ENCODE data around the gene TMEM123.

Gene TMEM123

DNA sequence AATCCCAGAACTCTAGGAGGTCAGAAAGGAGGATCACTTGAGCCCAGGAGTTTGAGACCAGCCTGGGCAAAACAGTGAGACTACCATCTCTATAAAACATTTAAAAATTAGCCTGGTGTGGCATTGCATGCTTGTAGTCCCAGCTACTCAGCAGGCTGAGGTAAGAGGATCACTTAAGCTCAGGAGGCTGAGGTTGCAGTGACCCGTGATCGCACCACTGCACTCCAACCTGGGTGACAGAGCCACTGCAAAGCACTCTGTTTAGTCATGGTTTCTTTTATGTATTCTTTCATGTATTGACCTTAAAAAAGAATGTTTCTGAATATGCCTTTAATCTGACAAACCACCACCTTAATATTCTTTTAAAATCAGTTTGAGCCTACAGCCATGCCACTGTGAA is 53.4 kb downstream of the TMEM123 start:
- ATAC-seq, result no peak
- TF ChIP-seq ZFP3 (CRISPR knock-in tag; IDR thresholded peaks at IDR 0.05) (no peak), ZNF565 (CRISPR knock-in tag; conservative IDR thresholded peaks at IDR 0.05; ENCODE audit: low read depth) (no peak), RARB (CRISPR knock-in tag; IDR thresholded peaks at IDR 0.05) (no peak), OSR1 (CRISPR knock-in tag; IDR thresholded peaks at IDR 0.05) (no peak), TOX (CRISPR knock-in tag; IDR thresholded peaks at IDR 0.05; ENCODE audit: borderline replicate concordance) (no peak), PPARA (CRISPR knock-in tag; IDR thresholded peaks at IDR 0.05; ENCODE audit: borderline replicate concordance) (no peak)
- TF ChIP-seq, protein P1, sequence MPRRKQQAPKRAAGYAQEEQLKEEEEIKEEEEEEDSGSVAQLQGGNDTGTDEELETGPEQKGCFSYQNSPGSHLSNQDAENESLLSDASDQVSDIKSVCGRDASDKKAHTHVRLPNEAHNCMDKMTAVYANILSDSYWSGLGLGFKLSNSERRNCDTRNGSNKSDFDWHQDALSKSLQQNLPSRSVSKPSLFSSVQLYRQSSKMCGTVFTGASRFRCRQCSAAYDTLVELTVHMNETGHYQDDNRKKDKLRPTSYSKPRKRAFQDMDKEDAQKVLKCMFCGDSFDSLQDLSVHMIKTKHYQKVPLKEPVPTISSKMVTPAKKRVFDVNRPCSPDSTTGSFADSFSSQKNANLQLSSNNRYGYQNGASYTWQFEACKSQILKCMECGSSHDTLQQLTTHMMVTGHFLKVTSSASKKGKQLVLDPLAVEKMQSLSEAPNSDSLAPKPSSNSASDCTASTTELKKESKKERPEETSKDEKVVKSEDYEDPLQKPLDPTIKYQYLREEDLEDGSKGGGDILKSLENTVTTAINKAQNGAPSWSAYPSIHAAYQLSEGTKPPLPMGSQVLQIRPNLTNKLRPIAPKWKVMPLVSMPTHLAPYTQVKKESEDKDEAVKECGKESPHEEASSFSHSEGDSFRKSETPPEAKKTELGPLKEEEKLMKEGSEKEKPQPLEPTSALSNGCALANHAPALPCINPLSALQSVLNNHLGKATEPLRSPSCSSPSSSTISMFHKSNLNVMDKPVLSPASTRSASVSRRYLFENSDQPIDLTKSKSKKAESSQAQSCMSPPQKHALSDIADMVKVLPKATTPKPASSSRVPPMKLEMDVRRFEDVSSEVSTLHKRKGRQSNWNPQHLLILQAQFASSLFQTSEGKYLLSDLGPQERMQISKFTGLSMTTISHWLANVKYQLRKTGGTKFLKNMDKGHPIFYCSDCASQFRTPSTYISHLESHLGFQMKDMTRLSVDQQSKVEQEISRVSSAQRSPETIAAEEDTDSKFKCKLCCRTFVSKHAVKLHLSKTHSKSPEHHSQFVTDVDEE (CRISPR knock-in tag; IDR thresholded peaks at IDR 0.05), result no peak

DNA sequence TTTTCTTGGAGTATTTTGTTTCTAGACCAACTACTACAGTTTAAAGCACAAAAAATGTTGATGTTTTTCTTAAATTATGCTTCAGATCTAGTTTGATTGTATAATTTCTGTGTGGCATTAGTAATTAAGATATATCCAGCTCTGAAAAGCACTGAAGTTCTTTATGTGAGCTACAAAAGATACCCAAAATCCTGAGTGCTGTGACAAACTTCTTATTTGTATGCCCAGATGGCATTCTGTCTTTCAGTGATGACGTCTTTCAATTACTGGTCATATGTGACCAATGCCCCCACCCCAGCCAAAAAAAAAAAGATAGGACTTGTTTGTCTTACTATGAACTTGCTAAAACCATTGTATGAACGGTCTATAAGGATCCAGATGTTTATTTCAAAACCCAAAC is 54.3 kb downstream of the TMEM123 start:
- TF ChIP-seq ZC3H10 (CRISPR knock-in tag; IDR thresholded peaks at IDR 0.05) (no peak), ISL1 (CRISPR knock-in tag; IDR thresholded peaks at IDR 0.05) (no peak), CSDC2 (CRISPR knock-in tag; IDR thresholded peaks at IDR 0.05) (no peak)
- ATAC-seq, result no peak

DNA sequence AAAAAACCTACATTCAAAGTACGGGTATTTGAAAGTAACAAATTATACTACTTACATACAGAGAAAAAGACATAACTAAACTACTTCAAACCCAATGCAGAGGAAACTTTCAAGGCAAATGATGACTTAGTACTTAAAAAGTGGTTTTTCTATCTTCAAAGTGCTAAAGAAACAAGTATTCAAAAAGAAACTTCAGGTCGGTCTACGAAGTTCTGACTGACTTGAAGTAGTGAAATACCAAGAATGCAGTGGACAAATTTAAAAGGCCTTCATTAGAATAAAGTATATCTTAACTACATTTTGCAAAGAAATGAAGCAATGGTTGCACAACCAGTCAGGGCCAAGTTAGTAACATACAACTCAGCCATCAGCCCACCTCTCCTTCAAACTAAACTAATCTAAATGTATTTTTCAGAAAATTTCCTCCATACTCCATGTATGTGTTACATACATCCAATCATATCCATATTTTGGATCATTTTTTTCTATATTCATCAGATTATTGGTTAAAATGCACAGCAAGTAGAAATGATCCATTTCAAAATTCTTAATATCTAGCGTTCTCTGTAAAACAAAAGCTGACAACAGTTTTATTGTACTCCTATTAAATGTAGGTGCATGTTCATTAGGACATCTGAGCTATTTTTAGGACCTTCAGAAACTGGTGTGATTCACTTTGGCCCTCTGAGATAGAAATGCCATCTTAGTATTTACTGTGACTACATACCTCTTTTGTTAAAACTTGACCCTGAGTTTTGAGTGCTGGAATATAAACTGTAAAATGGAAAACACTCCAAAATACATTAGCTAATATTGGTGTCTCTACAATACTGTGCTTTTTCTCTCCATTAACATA is 55.6 kb downstream of the TMEM123 start:
- ATAC-seq, result no peak
- TF ChIP-seq TCF4 (CRISPR knock-in tag; IDR thresholded peaks at IDR 0.05; ENCODE audit: borderline replicate concordance) (no peak), GLIS3 (CRISPR knock-in tag; IDR thresholded peaks at IDR 0.05) (no peak), ZNF8 (CRISPR knock-in tag; IDR thresholded peaks at IDR 0.05) (no peak)
- TF ChIP-seq, protein P1 (CRISPR knock-in tag; IDR thresholded peaks at IDR 0.05), result no peak
- TF ChIP-seq, protein P2, sequence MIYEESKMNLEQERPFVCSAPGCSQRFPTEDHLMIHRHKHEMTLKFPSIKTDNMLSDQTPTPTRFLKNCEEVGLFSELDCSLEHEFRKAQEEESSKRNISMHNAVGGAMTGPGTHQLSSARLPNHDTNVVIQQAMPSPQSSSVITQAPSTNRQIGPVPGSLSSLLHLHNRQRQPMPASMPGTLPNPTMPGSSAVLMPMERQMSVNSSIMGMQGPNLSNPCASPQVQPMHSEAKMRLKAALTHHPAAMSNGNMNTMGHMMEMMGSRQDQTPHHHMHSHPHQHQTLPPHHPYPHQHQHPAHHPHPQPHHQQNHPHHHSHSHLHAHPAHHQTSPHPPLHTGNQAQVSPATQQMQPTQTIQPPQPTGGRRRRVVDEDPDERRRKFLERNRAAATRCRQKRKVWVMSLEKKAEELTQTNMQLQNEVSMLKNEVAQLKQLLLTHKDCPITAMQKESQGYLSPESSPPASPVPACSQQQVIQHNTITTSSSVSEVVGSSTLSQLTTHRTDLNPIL (CRISPR knock-in tag; IDR thresholded peaks at IDR 0.05; ENCODE audit: low read depth), result no peak

DNA sequence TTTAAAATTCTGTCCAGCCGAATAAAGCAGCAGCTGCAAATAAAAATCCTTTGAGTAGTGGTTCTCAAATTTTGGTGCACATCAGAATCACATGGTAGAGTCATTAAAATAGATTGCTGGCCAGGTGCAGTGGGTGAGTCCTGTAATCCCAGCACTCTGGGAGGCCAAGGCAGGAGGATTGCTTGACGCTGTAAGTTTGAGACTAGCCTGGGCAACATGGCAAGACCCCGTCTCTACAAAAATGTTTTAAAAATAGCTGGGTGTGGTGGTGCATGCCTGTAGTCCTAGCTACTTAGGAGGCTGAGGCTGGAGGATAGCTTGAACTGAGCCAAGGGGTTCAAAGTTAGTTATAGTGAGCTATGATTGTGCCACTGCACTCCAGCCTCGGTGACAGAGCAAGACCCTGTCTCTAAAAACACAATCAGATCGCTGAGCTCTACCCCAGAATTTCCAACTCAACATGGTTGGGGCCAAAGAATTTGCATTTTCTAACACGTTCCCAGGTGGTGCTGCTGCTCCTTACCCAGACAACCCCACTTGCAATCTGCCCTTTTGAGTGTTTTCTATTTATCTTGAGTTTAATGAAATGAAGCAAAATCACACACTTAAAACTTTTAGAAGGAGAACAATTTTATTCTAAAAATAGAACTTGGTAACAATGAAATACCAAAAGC is 56.7 kb downstream of the TMEM123 start:
- TF ChIP-seq, protein P3, sequence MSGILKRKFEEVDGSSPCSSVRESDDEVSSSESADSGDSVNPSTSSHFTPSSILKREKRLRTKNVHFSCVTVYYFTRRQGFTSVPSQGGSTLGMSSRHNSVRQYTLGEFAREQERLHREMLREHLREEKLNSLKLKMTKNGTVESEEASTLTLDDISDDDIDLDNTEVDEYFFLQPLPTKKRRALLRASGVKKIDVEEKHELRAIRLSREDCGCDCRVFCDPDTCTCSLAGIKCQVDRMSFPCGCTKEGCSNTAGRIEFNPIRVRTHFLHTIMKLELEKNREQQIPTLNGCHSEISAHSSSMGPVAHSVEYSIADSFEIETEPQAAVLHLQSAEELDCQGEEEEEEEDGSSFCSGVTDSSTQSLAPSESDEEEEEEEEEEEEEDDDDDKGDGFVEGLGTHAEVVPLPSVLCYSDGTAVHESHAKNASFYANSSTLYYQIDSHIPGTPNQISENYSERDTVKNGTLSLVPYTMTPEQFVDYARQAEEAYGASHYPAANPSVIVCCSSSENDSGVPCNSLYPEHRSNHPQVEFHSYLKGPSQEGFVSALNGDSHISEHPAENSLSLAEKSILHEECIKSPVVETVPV (CRISPR knock-in tag; IDR thresholded peaks at IDR 0.05), result no peak
- ATAC-seq, result no peak

DNA sequence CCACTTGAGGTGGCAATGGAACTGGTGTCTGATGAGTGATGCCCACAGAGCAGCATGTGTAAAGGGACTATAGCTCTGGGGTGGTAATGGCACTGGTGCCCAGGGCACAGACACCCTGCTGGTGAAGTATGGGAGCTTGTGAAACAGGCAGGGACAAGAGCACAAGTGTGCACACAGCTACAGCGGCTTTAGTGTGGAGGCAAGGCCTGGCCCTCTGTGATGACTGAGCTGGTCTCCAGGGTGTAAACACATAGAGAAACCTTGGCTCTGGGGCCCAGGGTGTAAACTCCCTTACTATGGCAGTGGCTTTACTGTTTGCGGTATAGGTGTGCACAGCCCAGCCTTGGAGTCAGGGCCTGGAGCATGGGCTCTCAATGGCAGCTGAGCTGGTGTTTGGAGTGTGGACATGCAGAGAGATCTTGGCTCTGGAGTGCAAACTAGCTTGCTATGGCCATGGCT is 59.3 kb downstream of the TMEM123 start:
- no peak for ATAC-seq
- TF ChIP-seq GLIS3 (CRISPR knock-in tag; IDR thresholded peaks at IDR 0.05) (no peak), ZNF565 (CRISPR knock-in tag; conservative IDR thresholded peaks at IDR 0.05; ENCODE audit: low read depth) (no peak), SNAI2 (CRISPR knock-in tag; IDR thresholded peaks at IDR 0.05) (no peak), ZFP30 (CRISPR knock-in tag; IDR thresholded peaks at IDR 0.05) (no peak), BACH2 (CRISPR knock-in tag; IDR thresholded peaks at IDR 0.05; ENCODE audit: borderline replicate concordance) (no peak), ESRRG (CRISPR knock-in tag; IDR thresholded peaks at IDR 0.05) (no peak), CSDC2 (CRISPR knock-in tag; IDR thresholded peaks at IDR 0.05) (no peak), TOX (CRISPR knock-in tag; IDR thresholded peaks at IDR 0.05; ENCODE audit: borderline replicate concordance) (no peak)
- TF ChIP-seq, protein P1 (CRISPR knock-in tag; IDR thresholded peaks at IDR 0.05), result no peak
- TF ChIP-seq, protein P4, sequence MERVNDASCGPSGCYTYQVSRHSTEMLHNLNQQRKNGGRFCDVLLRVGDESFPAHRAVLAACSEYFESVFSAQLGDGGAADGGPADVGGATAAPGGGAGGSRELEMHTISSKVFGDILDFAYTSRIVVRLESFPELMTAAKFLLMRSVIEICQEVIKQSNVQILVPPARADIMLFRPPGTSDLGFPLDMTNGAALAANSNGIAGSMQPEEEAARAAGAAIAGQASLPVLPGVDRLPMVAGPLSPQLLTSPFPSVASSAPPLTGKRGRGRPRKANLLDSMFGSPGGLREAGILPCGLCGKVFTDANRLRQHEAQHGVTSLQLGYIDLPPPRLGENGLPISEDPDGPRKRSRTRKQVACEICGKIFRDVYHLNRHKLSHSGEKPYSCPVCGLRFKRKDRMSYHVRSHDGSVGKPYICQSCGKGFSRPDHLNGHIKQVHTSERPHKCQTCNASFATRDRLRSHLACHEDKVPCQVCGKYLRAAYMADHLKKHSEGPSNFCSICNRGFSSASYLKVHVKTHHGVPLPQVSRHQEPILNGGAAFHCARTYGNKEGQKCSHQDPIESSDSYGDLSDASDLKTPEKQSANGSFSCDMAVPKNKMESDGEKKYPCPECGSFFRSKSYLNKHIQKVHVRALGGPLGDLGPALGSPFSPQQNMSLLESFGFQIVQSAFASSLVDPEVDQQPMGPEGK (CRISPR knock-in tag; IDR thresholded peaks at IDR 0.05; ENCODE audit: borderline replicate concordance), result no peak
